Heart right ventricle (tissue), 16 donors: ENCODE results near the gene ST6GALNAC3. TPM values are rescaled to one million over a fixed set of nuclear protein-coding genes. Genes with fewer than 3 reads are reported as not detected.
"Not testable (repeated sequence)": the region's sequence is repeated elsewhere in the genome, so short reads cannot be mapped to it uniquely, and the experiment has no call there.

ENCODE experiments used
- ATAC-seq, 8 donors: fragments of 200-7000 bp; cut with Tn5 transposase; one replicate each; pipeline ENCODE4 v1.9.1; 2020; ENCODE audit warnings: mild to moderate bottlenecking in 8 of 8, moderate library complexity in 8 of 8, moderate number of reproducible peaks in 1 of 8
- DNase-seq, 2 donors: peaks; one replicate each; pipeline ENCODE4 v3.0.0-alpha.2; 2020
- H3K27ac ChIP-seq, 10 donors: fragments of 200-600 bp; sonication (generic) in 2 of 10; one replicate each; pipeline versions ENCODE4 v1.5.0 to v1.8.0; 2020 to 2022; ENCODE audit warnings: mild to moderate bottlenecking in 3 of 10
- H3K27me3 ChIP-seq, 7 donors: fragments of 200-600 bp; one replicate each; pipeline ENCODE4 v1.8.0; 2021 to 2022; ENCODE audit warnings: mild to moderate bottlenecking in 2 of 7
- H3K36me3 ChIP-seq, 9 donors: fragments of 200-600 bp; sonication (generic) in 1 of 9; one replicate each; pipeline versions ENCODE4 v1.5.0 to v1.8.0; 2020 to 2022; ENCODE audit warnings: mild to moderate bottlenecking in 2 of 9
- H3K4me1 ChIP-seq, 9 donors: fragments of 200-600 bp; sonication (generic) in 1 of 9; one replicate each; pipeline versions ENCODE4 v1.5.0 to v1.8.0; 2020 to 2022; ENCODE audit warnings: mild to moderate bottlenecking in 4 of 9
- H3K4me3 ChIP-seq, 10 donors: fragments of 200-600 bp; sonication (generic) in 2 of 10; one replicate each; pipeline versions ENCODE4 v1.5.0 to v1.8.0; 2020 to 2022; ENCODE audit warnings: mild to moderate bottlenecking in 7 of 10, moderate library complexity in 2 of 10
- H3K9me3 ChIP-seq, 11 donors: fragments of 200-600 bp in 10 of 11; sonication (generic) in 2 of 11; one replicate each; pipeline versions ENCODE4 v1.5.0 to v1.8.0; 2013 to 2022; ENCODE audit warnings: mild to moderate bottlenecking in 2 of 11, control low read depth in 1 of 11, moderate library complexity in 1 of 11
- WGBS, 2 donors: extraction: QIAGEN DNeasy Blood & Tissue Kit; methylation state at CpG; one replicate each; pipeline ENCODE4 v1.1.7; 2013; ENCODE audit warnings: inconsistent platforms in 1 of 2; 5-methylcytosine and 5-hydroxymethylcytosine counted together
- intact Hi-C, 10 donors: fragments of 100-400 bp; cut with DNase I; formaldehyde crosslinking; loops; one replicate each; pipeline versions ENCODE4 v1.11.1 to v1.14.2; 2022
- polyA plus RNA-seq, 2 donors: library from polyadenylated mRNA; stranded (reverse); fragments of 200-250 nt; gene quantifications; one replicate each; pipeline ENCODE4 v1.2.3, GENCODE V29; 2013
- total RNA-seq, 10 donors: library from RNA; stranded (reverse); fragmentation: NEBNext Ultra II Directional in 3 of 10; extraction: Animal tissue kit (Norgen Biotek cat#: 25700) in 3 of 10; gene quantifications; one replicate each; pipeline versions ENCODE4 v1.2.1 to v1.2.4, GENCODE V29; 2021 to 2023
- TF ChIP-seq, protein P1 (sequence below), 9 donors: fragments of 200-600 bp; sonication (generic) in 2 of 9; IDR thresholded peaks; one replicate each; pipeline versions ENCODE4 v1.5.0 to v1.8.0; 2021 to 2022; ENCODE audit warnings: antibody characterized with exemption in 9 of 9, mild to moderate bottlenecking in 5 of 9, moderate library complexity in 1 of 9
- donor health status: Arrhythmogenic right ventricular cardiomyopathy.
- donor health status: ischemic (EF 13 %, LVEDD 7.1; RV severe dilation, severe dysfunction).
- donor health status: healthy with polysubstance abuse.
- donor health status: DM: no; HTN: yes; CAD: no.
- donor health status: DM: no; HTN: no; CAD: no.
- donor health status: ischemic (EF 25% LVEDD 6.9; RV normal size, moderate dysfunction).
- donor health status: ischemic (EF 25% LVEDD 5.7; RV mildly dilated, moderate dysfunction).
- donor health status: healthy.
- donor health status: DM: yes; HTN: yes; CAD: no.
- donor health status: Ischemic cardiomyopathy.
- donor health status: ischemic (EF 35%, LVEDD 5.7; RV mildly dilated, moderate dysfunction).
- donor health status: nonischemic (EF 11% LVEDD 7.7; RV severe dilation, severe dysfunction).
- donor health status: DM: yes; HTN: yes; CAD: no.
- donor health status: PGD.
- donor health status: ischemic (EF 29% LVEDD 5.4; RV normal size, mild dysfunction).
- donor health status: nonischemic (EF 23%, LVEDD 6.1; RV moderate dilation, normal function).

The ST6GALNAC3 gene
- total and polyA plus RNA-seq, 12 donors = 2.8 to 10.3 (median 4.8) TPM

DNA sequence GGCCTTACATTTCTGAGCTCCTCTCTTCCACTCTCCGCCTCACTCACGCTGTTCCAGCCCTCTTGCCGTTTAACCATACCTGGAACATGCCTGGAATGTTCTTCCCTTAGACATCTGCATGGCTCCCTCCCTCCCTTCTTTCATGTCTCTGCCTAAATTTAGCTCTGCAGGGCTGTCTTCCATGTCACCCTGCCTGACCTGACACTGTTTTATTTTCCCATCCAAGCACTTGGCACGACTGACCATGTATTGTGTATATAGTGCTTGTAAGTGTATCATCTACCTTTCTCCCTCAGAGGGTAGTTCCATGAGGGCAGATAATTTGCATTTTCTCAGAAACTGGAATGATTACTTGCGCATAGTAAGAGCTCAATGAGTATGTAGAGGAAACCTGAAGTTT lies 47.3 kb downstream of the ST6GALNAC3 start:
- H3K27ac ChIP-seq = no peak overlapping the region
- H3K4me1 ChIP-seq = peaks cover 0 to 13% (median 4%) of the 10 kb centered on the region in 9 donors
- H3K4me3 ChIP-seq = no peak overlapping the region
- H3K9me3 ChIP-seq = no peaks in the 10 kb centered on the region
- ATAC-seq (peak; percentile 75 to 91 (median 88)), DNase-seq (peak in 1 of 2 donors; percentile 18)
- intact Hi-C loops = no loop called here
- TF ChIP-seq, protein P1, sequence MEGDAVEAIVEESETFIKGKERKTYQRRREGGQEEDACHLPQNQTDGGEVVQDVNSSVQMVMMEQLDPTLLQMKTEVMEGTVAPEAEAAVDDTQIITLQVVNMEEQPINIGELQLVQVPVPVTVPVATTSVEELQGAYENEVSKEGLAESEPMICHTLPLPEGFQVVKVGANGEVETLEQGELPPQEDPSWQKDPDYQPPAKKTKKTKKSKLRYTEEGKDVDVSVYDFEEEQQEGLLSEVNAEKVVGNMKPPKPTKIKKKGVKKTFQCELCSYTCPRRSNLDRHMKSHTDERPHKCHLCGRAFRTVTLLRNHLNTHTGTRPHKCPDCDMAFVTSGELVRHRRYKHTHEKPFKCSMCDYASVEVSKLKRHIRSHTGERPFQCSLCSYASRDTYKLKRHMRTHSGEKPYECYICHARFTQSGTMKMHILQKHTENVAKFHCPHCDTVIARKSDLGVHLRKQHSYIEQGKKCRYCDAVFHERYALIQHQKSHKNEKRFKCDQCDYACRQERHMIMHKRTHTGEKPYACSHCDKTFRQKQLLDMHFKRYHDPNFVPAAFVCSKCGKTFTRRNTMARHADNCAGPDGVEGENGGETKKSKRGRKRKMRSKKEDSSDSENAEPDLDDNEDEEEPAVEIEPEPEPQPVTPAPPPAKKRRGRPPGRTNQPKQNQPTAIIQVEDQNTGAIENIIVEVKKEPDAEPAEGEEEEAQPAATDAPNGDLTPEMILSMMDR (IDR thresholded peaks at IDR 0.05) = no peak
- 45 to 46% methylated on average over 5 of the region's 5 CpGs for WGBS, 2 donors
- no peaks in the 10 kb centered on the region for H3K27me3 ChIP-seq
- no peaks in the 10 kb centered on the region for H3K36me3 ChIP-seq

DNA sequence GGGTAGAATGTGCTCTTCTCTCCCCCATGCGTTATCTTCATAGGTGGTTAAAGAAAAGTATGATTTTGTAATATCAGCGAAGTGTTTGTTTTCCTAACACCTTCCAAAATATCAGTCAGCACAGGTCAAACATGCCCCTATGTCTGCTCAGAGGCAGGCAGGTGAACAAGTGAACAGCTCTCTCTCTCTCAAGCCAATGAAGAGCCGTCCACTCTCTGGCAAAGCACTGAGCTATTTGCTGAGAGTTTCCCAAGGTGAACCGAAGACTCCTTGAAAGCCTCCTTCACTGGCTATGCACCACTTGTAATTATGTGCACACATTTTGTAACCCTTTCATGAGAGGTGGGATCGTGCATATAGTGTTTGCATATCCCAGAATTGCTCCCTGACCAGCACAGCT lies 47.7 kb downstream of the ST6GALNAC3 start:
- TF ChIP-seq, protein P1 (IDR thresholded peaks at IDR 0.05) = no peak
- DNase-seq = no peak
- intact Hi-C loops = no loop called here
- Histone ChIP-seq H3K9me3 (no peaks in the 10 kb centered on the region), H3K4me3 (no peak overlapping the region), H3K27me3 (no peaks in the 10 kb centered on the region), H3K4me1 (peaks cover 0 to 13% (median 4%) of the 10 kb centered on the region in 9 donors), H3K27ac (no peak overlapping the region), H3K36me3 (no peaks in the 10 kb centered on the region)
- ATAC-seq = peak in 1 of 8 donors; percentile 17
- 73 to 82% methylated on average over 5 of the region's 5 CpGs for WGBS, 2 donors

DNA sequence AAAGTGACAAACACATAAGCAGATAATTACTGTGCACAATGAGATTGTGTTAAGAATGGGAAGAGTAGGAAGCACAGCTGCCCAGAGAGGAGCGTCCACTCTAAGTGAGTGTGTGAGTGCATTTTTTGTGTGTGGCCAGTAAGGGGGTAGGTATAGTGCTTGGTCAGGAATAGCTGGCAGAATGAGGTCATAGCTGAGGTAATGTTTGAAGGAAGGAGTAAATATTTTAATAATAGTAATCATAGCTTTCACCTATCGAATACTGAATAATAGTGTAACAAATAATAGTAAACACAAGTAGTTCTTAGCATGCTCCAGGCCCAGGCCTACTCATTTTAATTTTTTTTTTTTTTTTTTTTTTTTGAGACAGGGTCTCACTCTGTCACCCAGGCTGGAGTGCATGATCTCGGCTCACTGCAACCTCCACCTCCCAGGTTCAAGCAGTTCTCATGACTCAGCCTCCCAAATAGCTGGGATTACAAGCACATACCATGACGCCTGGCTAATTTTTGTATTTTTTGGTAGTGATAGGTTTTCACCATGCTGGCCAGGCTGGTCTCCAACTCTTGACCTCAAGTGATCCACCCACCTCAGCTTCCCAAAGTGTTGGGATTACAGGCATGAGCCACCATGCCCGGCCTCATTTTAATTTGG lies 49.0 kb downstream of the ST6GALNAC3 start:
- peaks cover 0 to 13% (median 4%) of the 10 kb centered on the region in 9 donors for H3K4me1 ChIP-seq
- H3K27ac ChIP-seq, H3K36me3 ChIP-seq, H3K9me3 ChIP-seq, intact Hi-C loops, ATAC-seq, H3K27me3 ChIP-seq, H3K4me3 ChIP-seq, DNase-seq: not testable (repeated sequence)
- WGBS, 2 donors = 95 to 96% methylated on average over 5 of the region's 5 CpGs

DNA sequence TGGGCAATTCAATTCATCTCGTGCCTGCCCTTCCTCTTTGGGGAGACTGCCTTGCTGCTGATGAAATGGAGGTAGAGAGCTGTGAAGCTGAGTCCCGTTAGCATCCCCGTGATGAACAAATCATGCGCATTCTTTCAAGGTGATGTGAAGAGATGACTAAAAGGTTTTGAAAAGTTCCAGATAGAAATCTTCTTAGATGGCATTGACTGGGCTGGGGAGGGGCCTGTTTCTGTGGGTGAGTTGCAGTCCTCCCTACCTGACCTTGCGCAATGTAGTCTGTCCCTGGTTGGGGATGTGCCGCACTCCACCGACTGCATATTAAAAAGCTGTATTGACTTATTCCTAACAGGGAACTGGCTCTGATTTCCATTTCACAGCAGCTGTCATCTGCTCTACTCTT lies 49.6 kb downstream of the ST6GALNAC3 start:
- DNase-seq = no peak
- Histone ChIP-seq H3K27me3 (no peaks in the 10 kb centered on the region), H3K27ac (no peak overlapping the region), H3K9me3 (no peaks in the 10 kb centered on the region), H3K4me1 (peaks cover 0 to 13% (median 4%) of the 10 kb centered on the region in 9 donors), H3K4me3 (no peak overlapping the region), H3K36me3 (no peaks in the 10 kb centered on the region)
- 95% methylated on average over 7 of the region's 7 CpGs for WGBS, 2 donors
- intact Hi-C loops = no loop called here
- ATAC-seq = no peak
- TF ChIP-seq, protein P1 (IDR thresholded peaks at IDR 0.05) = no peak

DNA sequence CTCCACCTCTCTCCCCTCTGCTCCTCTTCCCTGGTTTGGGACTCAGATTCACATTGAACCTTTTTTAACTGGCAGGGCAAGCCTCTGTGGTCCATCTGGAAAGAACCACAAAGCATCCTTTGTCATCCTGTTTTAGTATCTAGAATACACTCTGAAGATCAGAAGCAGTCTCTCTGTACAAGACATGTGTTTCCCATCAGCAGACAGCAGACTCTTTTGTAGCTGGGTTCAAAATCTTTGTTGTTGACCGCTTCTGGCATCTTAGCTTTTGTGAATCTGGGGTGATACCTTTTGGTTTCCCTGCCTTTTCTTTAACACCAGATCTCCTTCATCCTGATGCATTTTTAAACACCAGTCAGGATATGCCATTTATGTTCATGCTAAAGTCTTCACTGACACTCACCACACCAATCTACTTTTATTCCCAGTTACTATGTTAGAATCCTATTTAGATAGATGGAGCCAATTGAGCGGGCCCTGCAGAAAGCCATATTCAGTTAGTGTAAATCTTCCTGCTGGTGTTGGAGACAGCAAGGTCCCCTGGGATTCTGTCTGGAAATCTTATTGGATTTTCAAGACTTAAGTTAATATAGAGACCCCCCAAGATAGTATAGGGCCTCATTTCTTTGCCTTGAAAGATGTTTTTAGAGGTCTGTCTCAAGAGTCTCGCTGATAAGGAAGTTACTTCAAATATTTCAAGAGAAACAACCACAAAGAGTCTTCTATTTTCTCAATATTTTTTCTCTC lies 51.1 kb downstream of the ST6GALNAC3 start:
- Histone ChIP-seq H3K9me3 (no peaks in the 10 kb centered on the region), H3K27ac (no peak overlapping the region), H3K36me3 (no peaks in the 10 kb centered on the region), H3K4me1 (peaks cover 0 to 13% (median 4%) of the 10 kb centered on the region in 9 donors), H3K4me3 (no peak overlapping the region), H3K27me3 (no peaks in the 10 kb centered on the region)
- TF ChIP-seq, protein P1 (IDR thresholded peaks at IDR 0.05) = no peak
- intact Hi-C loops = no loop called here
- WGBS, 2 donors = 61 to 70% methylated on average over 3 of the region's 3 CpGs
- ATAC-seq (no peak), DNase-seq (no peak)
